Muscle of arm (tissue), 12 donors: Measurements from ENCODE around the gene CAPZA1. TPM values are rescaled to one million over a fixed set of nuclear protein-coding genes. Genes with fewer than 3 reads are reported as not detected.

Experiments
- DNase-seq: peaks from one replicate; pipeline ENCODE4 v3.0.0-alpha.2; 2013
- polyA plus RNA-seq, 12 donors: library from polyadenylated mRNA; unstranded; fragments of 120-200 nt; gene quantifications; one replicate each; pipeline ENCODE4 v1.2.1, GENCODE V29; 2013; ENCODE audit not compliant: insufficient read length in 12 of 12

Gene CAPZA1
- polyA plus RNA-seq, 12 donors = 61.4 to 947 (median 94.0) TPM

DNA sequence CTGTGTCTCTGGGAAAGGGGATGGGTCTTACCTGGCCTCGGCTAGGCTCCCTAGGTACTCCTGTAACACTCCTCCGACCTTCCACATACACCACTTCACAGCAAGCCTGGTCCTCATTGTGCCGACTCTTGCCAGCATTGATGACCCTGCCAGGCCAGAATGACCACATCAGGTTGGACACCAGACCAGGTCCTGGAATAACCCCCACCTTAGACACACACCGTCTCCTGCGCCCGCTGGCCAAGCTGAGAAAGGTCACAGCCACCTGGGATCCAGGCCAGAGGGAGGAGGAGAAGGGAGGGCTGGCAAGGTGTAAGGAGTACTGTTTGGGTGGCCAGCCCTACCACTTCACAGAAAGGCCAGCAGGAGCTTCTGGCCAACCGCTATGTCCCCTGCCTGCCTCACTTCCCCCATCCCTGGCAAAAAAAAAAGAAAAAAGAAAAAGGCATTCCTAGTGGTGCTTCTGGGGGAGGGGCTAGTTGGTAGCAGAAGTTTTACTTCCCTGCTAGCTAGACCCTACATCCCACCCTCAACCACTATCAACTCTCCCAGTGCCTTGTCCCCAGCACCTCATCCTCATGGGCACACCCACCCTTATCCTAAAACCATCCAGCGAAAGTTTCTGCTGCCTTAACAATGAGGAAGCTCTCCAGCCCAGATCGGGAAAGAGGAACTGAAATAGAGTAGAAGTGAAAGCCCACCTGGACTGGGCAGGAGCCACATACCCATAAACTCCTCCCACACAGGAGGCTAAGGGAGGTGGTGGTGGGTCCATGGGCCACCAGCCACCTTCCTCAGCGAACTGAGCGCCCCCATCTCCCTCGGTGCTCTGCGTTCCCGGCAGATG is 94.1 kb downstream of the CAPZA1 start:
- no peak for DNase-seq

DNA sequence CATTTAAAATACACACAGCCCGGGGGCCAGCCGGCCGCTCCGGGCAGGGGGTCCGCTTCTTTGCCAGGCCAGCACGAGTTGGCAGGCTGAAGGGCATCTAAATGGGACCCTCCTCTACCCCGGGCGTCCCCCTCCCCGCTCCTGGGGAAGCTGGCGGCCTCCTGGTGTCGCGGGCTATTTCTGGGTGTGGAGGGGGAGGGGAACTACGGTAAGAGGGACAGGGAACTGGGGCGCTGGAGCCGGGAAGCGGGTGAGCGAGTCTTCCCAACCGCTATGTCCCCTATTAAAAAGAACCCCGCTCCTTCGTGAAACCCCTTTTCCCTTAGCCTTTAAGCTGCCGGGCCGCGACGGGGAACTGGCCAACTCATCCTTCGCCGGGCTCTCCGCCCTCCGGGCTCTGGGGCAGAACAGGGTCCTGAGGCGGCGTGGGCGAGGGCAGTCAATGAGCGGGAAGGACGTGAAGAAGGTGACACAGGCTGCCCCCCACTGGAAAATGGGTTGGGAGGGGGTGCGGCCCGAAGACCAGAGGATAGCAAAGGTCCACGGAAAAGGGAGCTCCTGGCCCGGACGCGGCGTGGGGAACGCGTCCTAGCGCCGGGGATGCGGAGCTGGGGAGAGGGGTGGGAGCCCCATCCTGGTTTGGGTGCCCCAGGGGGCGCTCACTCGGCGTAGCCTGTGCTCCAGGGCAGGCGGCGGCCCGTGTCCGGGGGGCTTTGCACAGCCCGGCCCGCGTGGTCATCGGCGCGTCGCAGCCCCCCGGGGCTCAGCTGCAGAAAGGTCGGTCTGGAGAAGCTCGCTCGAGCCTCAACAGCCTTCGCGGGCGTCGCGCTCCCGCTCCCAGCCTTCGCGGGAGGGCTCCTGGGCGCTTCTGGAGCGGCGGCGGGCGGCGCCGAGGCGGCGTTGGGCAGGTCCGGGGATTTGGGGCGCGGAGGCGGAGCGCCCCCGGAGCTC is 95.0 kb downstream of the CAPZA1 start:
- no peak for DNase-seq

DNA sequence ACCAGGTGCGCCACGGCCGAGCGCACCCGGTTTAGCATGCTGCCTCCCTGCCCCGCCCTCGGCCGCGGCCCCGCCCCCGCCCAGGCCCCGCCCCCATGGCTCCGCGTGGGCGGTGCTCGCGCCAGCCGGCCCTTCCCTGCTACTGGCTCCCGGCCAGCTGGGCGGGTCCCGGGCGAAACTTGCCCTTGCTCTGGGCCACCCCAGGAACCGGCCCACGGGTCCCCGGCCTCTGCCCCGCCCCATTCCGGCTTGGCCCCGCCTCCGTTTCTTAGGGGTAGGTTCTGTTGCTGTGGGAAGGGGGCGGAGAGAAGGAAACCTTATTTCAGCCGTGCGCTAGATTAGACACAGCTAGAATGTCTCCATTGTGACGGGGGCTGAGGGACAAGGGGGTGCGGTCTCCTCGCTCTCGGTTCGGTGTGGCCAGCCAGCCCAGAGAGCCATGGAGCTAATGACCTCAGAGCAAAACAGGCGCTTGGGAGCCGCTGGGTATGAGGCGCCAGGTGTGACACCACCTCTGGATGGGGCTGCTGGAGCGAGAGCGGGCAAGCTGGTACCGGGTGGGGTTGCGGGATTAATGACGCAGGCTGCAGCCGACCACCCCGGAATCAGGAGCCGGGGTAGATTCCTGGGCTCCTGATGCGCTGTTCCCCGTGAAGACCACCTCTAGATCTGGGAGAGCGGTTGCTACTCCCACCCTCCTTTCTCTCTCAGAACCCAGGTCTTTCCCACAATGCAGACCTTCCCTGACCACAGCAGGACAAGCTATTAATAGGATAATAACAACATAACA is 95.8 kb downstream of the CAPZA1 start, which contains the start of gene PPM1J:
Gene PPM1J, minus strand, starts transcription at position 69 of the 790 bp plus-strand sequence. Its CDS starts 31 bp downstream, at position 38.
- DNase-seq = peak; percentile 85

DNA sequence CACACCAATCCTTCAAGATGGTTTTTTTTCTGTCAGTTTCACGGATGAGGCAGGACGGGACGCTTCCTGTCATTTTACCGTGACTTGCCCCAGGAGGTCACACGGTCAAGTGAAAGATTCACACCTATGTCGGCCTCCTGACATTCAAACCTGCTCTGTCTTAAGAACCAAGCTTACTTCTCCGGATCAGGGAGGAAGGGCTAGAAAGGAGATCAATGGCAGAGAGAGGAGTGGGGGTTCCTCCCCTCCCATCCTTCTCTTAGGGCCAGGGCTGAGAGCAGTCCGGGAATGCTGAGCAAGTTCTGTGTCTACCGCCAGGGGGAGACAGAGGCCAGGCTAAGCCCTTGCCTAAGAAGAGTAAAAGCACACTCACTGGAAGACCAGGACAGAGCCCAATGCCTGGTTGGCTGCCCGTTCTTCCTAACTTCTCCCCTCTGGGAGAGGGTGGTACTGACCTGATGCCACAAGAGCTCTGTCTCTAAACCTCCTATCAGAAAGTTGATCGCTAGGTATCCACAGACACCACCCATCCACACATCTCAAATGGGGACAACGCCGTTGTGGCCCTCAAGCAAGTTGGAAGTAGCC is 96.6 kb downstream of the CAPZA1 start:
- DNase-seq = peak; percentile 94

DNA sequence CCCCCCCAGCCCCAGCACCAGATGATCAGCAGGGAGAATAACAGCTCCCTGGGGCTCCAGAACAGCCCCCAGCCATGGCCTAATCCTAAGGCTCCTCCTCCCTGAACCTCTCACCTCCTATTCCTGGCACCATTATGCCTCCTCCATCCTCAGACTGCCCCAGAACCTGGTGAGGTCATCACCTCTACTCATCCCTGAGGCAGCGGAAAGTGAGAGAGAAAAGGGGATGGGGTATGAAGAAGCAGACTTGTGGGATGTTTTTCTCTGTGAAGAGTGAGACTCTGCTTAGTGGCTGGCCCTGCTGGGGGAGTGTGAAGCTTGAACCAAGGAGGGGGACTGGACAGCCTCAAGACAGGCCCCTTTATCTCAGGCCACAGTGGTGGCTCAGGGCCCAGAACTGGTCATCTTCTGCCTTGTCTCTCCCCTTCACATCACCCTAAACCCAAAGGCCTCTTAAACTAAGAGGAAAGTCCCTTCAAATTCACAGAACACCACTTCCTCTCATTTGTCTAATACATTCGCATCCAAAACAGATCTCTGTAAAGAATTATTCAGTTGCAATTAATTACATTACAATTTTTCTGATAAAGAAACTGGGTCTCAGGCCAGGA is 97.7 kb downstream of the CAPZA1 start:
- DNase-seq = no peak

DNA sequence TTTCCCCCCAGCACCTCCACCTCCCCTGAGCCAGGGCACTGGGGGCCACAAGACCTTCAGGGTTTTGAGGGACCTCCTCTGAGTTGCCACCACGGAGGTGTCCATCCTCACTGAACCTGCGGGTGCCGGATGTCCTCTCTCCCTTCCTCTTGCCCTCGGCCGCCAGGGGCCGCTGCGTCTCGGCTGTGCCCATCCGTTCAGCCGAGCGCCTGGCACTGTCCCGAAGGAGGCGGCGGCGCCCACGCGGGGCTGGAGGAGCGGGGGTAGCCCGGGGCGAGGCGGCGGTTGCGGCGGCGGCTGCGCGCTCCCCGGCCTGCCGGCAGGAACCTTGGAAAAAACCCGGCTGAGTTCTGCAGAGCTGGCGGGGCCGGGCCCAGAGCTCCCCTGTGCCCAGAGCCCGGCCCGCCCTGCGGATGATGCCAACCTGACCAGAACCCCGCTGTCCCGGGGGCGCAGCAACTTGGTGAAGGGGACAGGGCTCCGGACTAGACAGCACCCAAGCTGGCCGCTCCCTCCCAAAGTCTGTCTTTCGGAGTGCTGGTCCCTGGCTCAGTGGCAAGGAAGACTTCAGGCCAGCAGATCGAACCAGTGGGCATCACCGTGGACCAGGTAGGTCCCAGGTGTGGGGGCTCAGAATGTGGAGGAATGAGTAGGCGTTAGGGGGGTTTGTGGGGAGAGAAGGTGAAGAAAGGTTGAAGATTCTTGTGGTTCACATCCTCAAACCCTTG is 99.2 kb downstream of the CAPZA1 start:
- DNase-seq = no peak

GRCh38 chr1:112719706-112720105 is 100.1 kb downstream of the CAPZA1 start:
- DNase-seq = no peak

GRCh38 chr1:112720800-112721199 is 101.2 kb downstream of the CAPZA1 start:
- no peak for DNase-seq

Other genes with a start within 250 kb of the CAPZA1 start
- 10 to 100 TPM in 11 of 12 donors, not detected in 1; 12.5 to 34.9 (median 17.5) TPM for gene CTTNBP2NL, start 223.6 kb upstream of the CAPZA1 start, polyA plus RNA-seq
- gene WNT2B, start 110.9 kb upstream of the CAPZA1 start, polyA plus RNA-seq = 10 to 100 TPM in 1 of 12 donors, 1 to 10 TPM in 10, not detected in 1; 3.3 to 13.9 (median 4.1) TPM
- gene ST7L, start 691 bp upstream of the CAPZA1 start, polyA plus RNA-seq = 10 to 100 TPM in 11 of 12 donors, not detected in 1; 14.3 to 25.3 (median 18.7) TPM
- gene MOV10, start 54.8 kb downstream of the CAPZA1 start, polyA plus RNA-seq = 10 to 100 TPM in 11 of 12 donors, not detected in 1; 44.6 to 98.3 (median 50.6) TPM
- 100 to 1,000 TPM in 11 of 12 donors, not detected in 1; 256 to 396 (median 290) TPM for gene RHOC, start 87.3 kb downstream of the CAPZA1 start, polyA plus RNA-seq
- gene PPM1J, start 95.5 kb downstream of the CAPZA1 start, polyA plus RNA-seq = 1 to 10 TPM in 10 of 12 donors, not detected in 2; 1.4 to 3.7 (median 2.7) TPM